K562 (cell line): ENCODE results near the gene ERGIC3. TPM values are rescaled to one million over a fixed set of nuclear protein-coding genes. Genes with fewer than 3 reads are reported as not detected.

ENCODE experiments used
- ATF6 ChIP-seq: sonication (generic); formaldehyde crosslinking; IDR thresholded peaks from 2 replicates; pipeline ENCODE4 v1.4.0; 2020; ENCODE audit warnings: mild to moderate bottlenecking, missing genetic modification reagents
- C11orf30 ChIP-seq: fragments of 450-650 bp; IDR thresholded peaks from 2 replicates; pipeline ENCODE4 v1.6.1; 2016; ENCODE audit warnings: low read depth, mild to moderate bottlenecking
- CREB1 ChIP-seq, 2 experiments: sonication (generic) in 1 of 2; formaldehyde crosslinking in 1 of 2; IDR thresholded peaks; 2 replicates each; pipeline versions ENCODE4 v1.6.1 to v1.8.0; 2012 to 2022; ENCODE audit warnings: inconsistent platforms in 1 of 2, mild to moderate bottlenecking in 1 of 2, missing genetic modification reagents in 1 of 2, moderate library complexity in 1 of 2
- CREB3 ChIP-seq: fragments of 450-650 bp; conservative IDR thresholded peaks from 2 replicates; pipeline ENCODE4 v1.6.1; 2016; ENCODE audit warnings: missing genetic modification characterization, low read depth, mild to moderate bottlenecking, missing compliant biosample characterization, moderate library complexity
- CREB3L1 ChIP-seq: fragments of 450-650 bp; IDR thresholded peaks from 2 replicates; pipeline ENCODE4 v1.6.1; 2014; ENCODE audit warnings: low read depth, mild to moderate bottlenecking, moderate library complexity, borderline replicate concordance
- ERF ChIP-seq: fragments of 450-650 bp; formaldehyde crosslinking; IDR thresholded peaks from 2 replicates; pipeline ENCODE4 v1.4.0; 2020; ENCODE audit warnings: mild to moderate bottlenecking, mixed read lengths
- FOXA3 ChIP-seq, 2 experiments: fragments of 450-650 bp in 1 of 2; sonication (generic) in 1 of 2; formaldehyde crosslinking; IDR thresholded peaks in 1 of 2; conservative IDR thresholded peaks in 1 of 2; 2 replicates each; pipeline versions ENCODE4 v1.4.0 to v1.8.0; 2020 to 2022; ENCODE audit warnings: mild to moderate bottlenecking in 2 of 2, missing genetic modification reagents in 1 of 2
- GABPA ChIP-seq: fragments of 200-800 bp; sonication (Bioruptor generic); conservative IDR thresholded peaks from 2 replicates; pipeline ENCODE4 v1.6.1; 2016; ENCODE audit warnings: low read depth, missing genetic modification characterization, missing compliant biosample characterization
- KDM4B ChIP-seq, 2 experiments: fragments of 450-650 bp in 1 of 2; sonication (generic) in 1 of 2; IDR thresholded peaks; 2 replicates each; pipeline ENCODE4 v1.6.1; 2016 to 2017; ENCODE audit warnings: borderline replicate concordance in 2 of 2, antibody characterized with exemption in 1 of 2, low read depth in 1 of 2, mild to moderate bottlenecking in 1 of 2
- NFRKB ChIP-seq: fragments of 450-650 bp; IDR thresholded peaks from 2 replicates; pipeline ENCODE4 v1.6.1; 2016; ENCODE audit warnings: low read depth
- SAFB2 ChIP-seq: fragments of 200-400 bp; formaldehyde crosslinking; IDR thresholded peaks from 2 replicates; pipeline ENCODE4 v1.6.1; 2018; ENCODE audit warnings: borderline replicate concordance, low read length, low read depth, moderate library complexity; ENCODE audit not compliant: severe bottlenecking
- SETDB1 ChIP-seq: IDR thresholded peaks from one replicate; pipeline ENCODE4 v1.6.1; 2012; ENCODE audit warnings: low read length, control low read depth, inconsistent platforms
- TGIF2 ChIP-seq: sonication (generic); formaldehyde crosslinking; IDR thresholded peaks from 2 replicates; pipeline ENCODE4 v1.8.1; 2022; ENCODE audit warnings: mild to moderate bottlenecking, missing genetic modification reagents, moderate library complexity
- ZNF384 ChIP-seq: IDR thresholded peaks from 2 replicates; pipeline ENCODE4 v1.6.1; 2012; ENCODE audit warnings: low read depth, low read length, improper control_type of control experiment
- polyA plus RNA-seq, 8 experiments: library from polyadenylated mRNA; depleted of rRNA in 4 of 8; stranded (reverse) in 5 of 8; unstranded in 3 of 8; fragments of >200 nt; fragmentation: Nextera tagmentation in 2 of 8; fragmentation: Illumina TruSeq in 1 of 8; extraction: Ambion mirVana in 2 of 8; extraction: Trizol in 1 of 8; gene quantifications; 2 replicates each; pipeline versions ENCODE4 v1.2.1 to v1.2.3, GENCODE V29; 2011 to 2014; ENCODE audit warnings: inconsistent platforms in 1 of 8, missing spikeins in 1 of 8
- total RNA-seq, 7 experiments: library from RNA; depleted of rRNA in 6 of 7; stranded (reverse); fragments of >200 nt in 6 of 7; fragmentation: Illumina TruSeq in 2 of 7; extraction: Trizol in 2 of 7; gene quantifications; 2 replicates each; pipeline versions ENCODE4 v1.2.1 to v1.2.3, GENCODE V29; 2011 to 2021; ENCODE audit warnings: low replicate concordance in 1 of 7

Gene ERGIC3
- total and polyA plus RNA-seq, 9 of the 15 experiments (the other 6 are each of a cell fraction or from before 2014, with no cell fraction given): 121 to 278 (median 184) TPM

- TF ChIP-seq ZNF384 (no peak), SETDB1 (no peak), CREB3L1 (peak; percentile 45; the same call in 1 of the 2 replicates), KDM4B (IDR thresholded peaks at IDR 0.05; ENCODE audit: borderline replicate concordance in 2 of 2, low read depth in 1 of 2) (no peak), ATF6 (CRISPR knock-in tag) (no peak), SAFB2 (no peak), TGIF2 (CRISPR knock-in tag) (no peak), CREB3 (tag) (no peak), C11orf30 (peak; percentile 59), NFRKB (peak; percentile 61; the same call in 1 of the 2 replicates), CREB1 (IDR thresholded peaks at IDR 0.05) (peak; percentile 58; the same call in 1 of the 2 replicates), CREB1 (CRISPR knock-in tag; IDR thresholded peaks at IDR 0.05) (0 out of 2 replicates have a peak, but pooled peaks have one; percentile 14), FOXA3 (CRISPR knock-in tag; conservative IDR thresholded peaks at IDR 0.05 in 1 of 2, IDR thresholded peaks at IDR 0.05 in 1 of 2) (no peak), GABPA (tag) (peak; percentile 96), ERF (CRISPR knock-in tag) (no peak)
Measured at GRCh38 chr20:35541783-35542662, at the start of gene ERGIC3 (continued).
